Common myeloid progenitor, CD34-positive (primary cell): Measurements from ENCODE around the gene C1orf52.
"Not testable (repeated sequence)": the region's sequence is repeated elsewhere in the genome, so short reads cannot be mapped to it uniquely, and the experiment has no call there.

Experiments used
- CTCF ChIA-PET: fragments of 350-600 bp; sonication (Branson Sonifier 250); formaldehyde crosslinking; loops from one replicate; lab custom pipeline; 2021; ENCODE audit warnings: antibody characterized with exemption; lab: Charles Lee
- POLR2A ChIA-PET: fragments of 350-600 bp; sonication (Branson Sonifier 250); formaldehyde crosslinking; loops from one replicate; lab custom pipeline; 2021; ENCODE audit warnings: antibody characterized with exemption; lab: Charles Lee
- DNase-seq, 3 donors: peaks; one replicate each; pipeline versions ENCODE4 v3.0.0 to v3.0.0-alpha.2; 2013
- H3K27ac ChIP-seq, 2 experiments: 1 replicate in 1 of 2; 2 replicates in 1 of 2; pipeline ENCODE4 v1.7.0; 2013; ENCODE audit warnings: inconsistent platforms in 2 of 2, low read length in 2 of 2, mild to moderate bottlenecking in 2 of 2, low read depth in 1 of 2, moderate library complexity in 1 of 2; ENCODE audit not compliant: severe bottlenecking in 2 of 2, insufficient read depth in 1 of 2, poor library complexity in 1 of 2
- H3K27me3 ChIP-seq, 5 experiments: replicated peaks in 2 of 5; 1 replicate in 3 of 5; 2 replicates in 2 of 5; pipeline versions ENCODE4 v1.6.1 to v1.7.0; 2013; ENCODE audit warnings: low read length in 4 of 5, mild to moderate bottlenecking in 2 of 5, moderate library complexity in 2 of 5, inconsistent platforms in 1 of 5; ENCODE audit not compliant: insufficient read depth in 5 of 5, control insufficient read depth in 4 of 5
- H3K36me3 ChIP-seq, 4 experiments: 1 replicate in 2 of 4; 2 replicates in 2 of 4; pipeline versions ENCODE4 v1.6.1 to v1.7.0; 2013; ENCODE audit warnings: low read length in 3 of 4, control low read depth in 1 of 4, mild to moderate bottlenecking in 1 of 4; ENCODE audit not compliant: control insufficient read depth in 4 of 4, insufficient read depth in 4 of 4
- H3K4me1 ChIP-seq, 4 experiments: 1 replicate in 3 of 4; 2 replicates in 1 of 4; pipeline versions ENCODE4 v1.6.1 to v1.7.1; 2013; ENCODE audit warnings: low read length in 3 of 4, mild to moderate bottlenecking in 3 of 4, control low read depth in 1 of 4, inconsistent platforms in 1 of 4, moderate library complexity in 1 of 4; ENCODE audit not compliant: control insufficient read depth in 4 of 4, insufficient read depth in 4 of 4; ENCODE audit errors: control extremely low read depth in 1 of 4
- H3K4me3 ChIP-seq, 7 experiments: 1 replicate in 4 of 7; 2 replicates in 3 of 7; pipeline versions ENCODE4 v1.5.1 to v1.7.0; 2013; ENCODE audit warnings: mild to moderate bottlenecking in 7 of 7, low read length in 6 of 7, moderate library complexity in 6 of 7, inconsistent platforms in 2 of 7, low read depth in 2 of 7, control low read depth in 1 of 7; ENCODE audit not compliant: insufficient read depth in 4 of 7, control insufficient read depth in 1 of 7; ENCODE audit errors: extremely low read depth in 1 of 7
- H3K9me3 ChIP-seq, 5 experiments: 1 replicate in 4 of 5; 2 replicates in 1 of 5; pipeline versions ENCODE4 v1.6.1 to v1.7.1; 2013; ENCODE audit warnings: low read length in 4 of 5, mild to moderate bottlenecking in 2 of 5, inconsistent platforms in 1 of 5, low read depth in 1 of 5, moderate library complexity in 1 of 5; ENCODE audit not compliant: control insufficient read depth in 4 of 5, insufficient read depth in 2 of 5; ENCODE audit errors: control extremely low read depth in 1 of 5
- WGBS: methylation state at CpG from one replicate; pipeline ENCODE4 v1.1.5; 2013; ENCODE audit not compliant: insufficient coverage; 5-methylcytosine and 5-hydroxymethylcytosine counted together

The C1orf52 gene

GRCh38 chr1:85258536-85259117, 835 bp downstream of the C1orf52 start:
- CTCF ChIA-PET = interaction anchor here (1.0 to 12.8 kb wide), 15 partner anchors 9 to 317 kb away, joined by 3 to 159 read pairs (median 6); partner anchors contain the start of gene BCL10
- H3K27me3 ChIP-seq = no peaks in the 10 kb centered on the region
- peaks cover 0 to 4% (median 2%) of the 10 kb centered on the region in 5 experiments for H3K9me3 ChIP-seq
- DNase-seq = peak in 2 of 3 donors; percentile 8 to 26
- POLR2A ChIA-PET = interaction anchor here (1.2 to 1.4 kb wide), 3 partner anchors 58 to 314 kb away, joined by 3 to 9 read pairs (median 4); partner anchors contain the start of gene SYDE2
- H3K36me3 ChIP-seq = peaks cover 6 to 22% (median 13%) of the 10 kb centered on the region in 4 experiments
- WGBS = 20% methylated on average over 5 of the region's 19 CpGs
- peaks cover 8 to 18% (median 13%) of the 10 kb centered on the region in 4 experiments for H3K4me1 ChIP-seq
- peak overlapping the region; percentile 81 to 98 (median 94) for H3K4me3 ChIP-seq
- peak overlapping the region; percentile 72 to 93 for H3K27ac ChIP-seq

- peaks cover 5 to 26% (median 14%) of the 10 kb centered on the region in 4 experiments for H3K36me3 ChIP-seq
- POLR2A ChIA-PET, H3K27ac ChIP-seq, H3K27me3 ChIP-seq, DNase-seq, H3K4me3 ChIP-seq, H3K9me3 ChIP-seq: not testable (repeated sequence)
- 100% methylated on average over 3 of the region's 3 CpGs for WGBS
- peaks cover 0 to 15% (median 4%) of the 10 kb centered on the region in 4 experiments for H3K4me1 ChIP-seq
- CTCF ChIA-PET = interaction anchor here (1.1 to 3.4 kb wide), 4 partner anchors 10 to 304 kb away, joined by 3 to 14 read pairs (median 6); partner anchors contain the start of gene C1orf52
Measured at GRCh38 chr1:85249042-85249441, 10.4 kb downstream of the C1orf52 start.

DNA sequence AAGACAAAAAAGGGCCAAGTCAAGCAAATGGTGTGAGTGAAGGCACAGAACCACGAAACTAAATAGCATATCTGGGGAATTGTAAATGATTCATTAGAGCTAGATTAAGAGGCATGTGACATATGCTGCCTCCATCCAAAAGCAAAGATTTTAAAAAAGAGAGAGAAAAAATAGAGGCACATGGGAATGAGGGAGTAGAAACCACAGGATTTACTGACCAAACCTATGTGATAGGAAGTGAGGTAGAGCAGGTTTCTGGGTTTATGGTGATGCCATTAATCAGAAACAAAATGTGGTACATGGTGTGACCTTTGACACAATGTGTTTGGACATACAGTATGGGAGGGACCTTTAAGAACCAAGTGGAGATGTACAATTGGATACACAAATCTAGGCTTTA, 13.6 kb downstream of the C1orf52 start:
- CTCF ChIA-PET = interaction anchor here (1.0 to 3.8 kb wide), 4 partner anchors 9 to 302 kb away, joined by 4 to 17 read pairs (median 12); partner anchors contain the start of gene C1orf52
- H3K4me1 ChIP-seq = peaks cover 0 to 19% (median 6%) of the 10 kb centered on the region in 4 experiments

GRCh38 chr1:85245456-85245855, 14.0 kb downstream of the C1orf52 start:
- Histone ChIP-seq H3K36me3 (peaks cover 0 to under 1% (median under 1%) of the 10 kb centered on the region in 4 experiments), H3K4me3 (peak overlapping the region in 1 of 7 experiments; percentile 23), H3K27me3 (no peaks in the 10 kb centered on the region), H3K9me3 (peaks cover 0 to 6% (median 0%) of the 10 kb centered on the region in 5 experiments), H3K4me1 (peaks cover 0 to 22% (median 8%) of the 10 kb centered on the region in 4 experiments), H3K27ac (no peak overlapping the region)
- 100% methylated on average over 1 of the region's 1 CpG for WGBS
- no peak for DNase-seq
- CTCF ChIA-PET = interaction anchor here (1.0 to 3.8 kb wide), 4 partner anchors 9 to 302 kb away, joined by 4 to 17 read pairs (median 12); partner anchors contain the start of gene C1orf52
- POLR2A ChIA-PET = no interaction called here

More for the DNA sequence above, 13.6 kb downstream of the C1orf52 start:
- WGBS = 100% methylated on average over 1 of the region's 1 CpG
- H3K36me3 ChIP-seq = peaks cover 1 to 5% (median 3%) of the 10 kb centered on the region in 4 experiments
- H3K27me3 ChIP-seq = no peaks in the 10 kb centered on the region
- H3K9me3 ChIP-seq = peaks cover 0 to 6% (median 0%) of the 10 kb centered on the region in 5 experiments
- POLR2A ChIA-PET = no interaction called here
- DNase-seq = no peak
- no peak overlapping the region for H3K27ac ChIP-seq
- no peak overlapping the region for H3K4me3 ChIP-seq

DNA sequence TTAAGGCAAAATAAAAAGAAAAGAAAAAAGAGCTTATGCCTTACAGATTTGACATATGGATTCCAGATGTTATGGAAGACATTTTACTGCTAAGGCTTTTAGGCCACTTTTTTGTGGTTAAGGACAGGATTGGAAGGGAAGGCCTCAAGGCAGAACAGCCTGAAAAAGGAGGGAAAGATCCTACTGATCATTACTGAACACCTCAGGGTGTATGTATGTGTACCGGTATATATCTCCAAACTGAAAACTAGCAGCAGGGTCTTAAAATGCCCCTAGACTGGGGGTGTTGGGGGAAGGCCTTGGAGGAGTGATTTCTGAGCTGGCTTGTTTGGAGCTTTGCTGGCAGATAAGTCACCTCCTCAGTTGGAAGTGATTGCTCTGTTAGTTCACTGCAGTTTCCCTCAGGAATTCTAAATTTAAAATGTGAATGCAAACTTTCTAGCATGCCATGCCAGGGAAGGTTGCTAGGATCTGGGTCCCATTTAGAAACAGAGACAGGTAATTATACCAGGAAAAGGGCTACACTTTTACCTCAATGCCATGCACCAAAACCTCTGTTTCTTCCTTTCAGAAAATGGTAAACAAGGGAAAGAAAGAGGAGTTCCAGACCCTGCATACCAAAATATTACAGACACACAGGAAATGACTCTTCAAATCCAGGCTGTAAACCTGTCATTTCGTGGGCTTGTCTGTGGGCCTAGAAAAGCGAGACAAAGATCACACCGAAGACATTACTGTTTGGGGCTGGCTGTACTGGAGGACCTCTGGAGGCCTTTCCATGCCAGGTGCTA, 15.0 kb downstream of the C1orf52 start:
- WGBS = 33% methylated on average over 4 of the region's 4 CpGs
- ChIA-PET CTCF (interaction anchor here (1.0 to 3.8 kb wide), 7 partner anchors 9 to 301 kb away, joined by 3 to 17 read pairs (median 4); partner anchors contain the start of gene C1orf52), POLR2A (interaction anchor here (0.6 kb wide), 2 partner anchors 137 to 244 kb away, joined by 3 read pairs; no protein-coding TSS in a partner anchor)
- peaks cover 0 to 6% (median 0%) of the 10 kb centered on the region in 5 experiments for H3K9me3 ChIP-seq
- no peaks in the 10 kb centered on the region for H3K36me3 ChIP-seq
- no peaks in the 10 kb centered on the region for H3K27me3 ChIP-seq
- no peak overlapping the region for H3K4me3 ChIP-seq
- DNase-seq = peak in 2 of 3 donors; percentile 26 to 43
- peaks cover 0 to 22% (median 8%) of the 10 kb centered on the region in 4 experiments for H3K4me1 ChIP-seq
- H3K27ac ChIP-seq = no peak overlapping the region

DNA sequence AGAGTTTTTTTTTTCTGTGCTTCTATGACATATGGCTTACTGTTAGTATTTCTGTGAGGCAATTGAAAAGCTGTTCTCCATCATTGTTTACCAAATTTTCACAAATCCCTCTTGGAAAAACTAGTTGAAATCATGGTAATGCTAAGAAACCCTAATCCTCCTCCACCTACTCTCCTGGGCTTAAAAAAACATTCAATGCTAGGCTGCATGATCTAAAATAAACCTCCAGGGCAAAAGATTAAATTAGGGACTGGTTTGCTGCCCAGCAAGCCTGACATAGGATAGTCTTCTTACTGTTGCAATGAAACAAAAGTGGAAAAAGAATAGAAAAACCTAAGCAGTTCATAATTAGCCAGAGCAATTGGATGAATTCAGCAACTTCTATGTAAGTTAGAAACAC, 16.1 kb downstream of the C1orf52 start:
- no peaks in the 10 kb centered on the region for H3K27me3 ChIP-seq
- CTCF ChIA-PET = interaction anchor here (1.3 to 3.8 kb wide), 3 partner anchors 8 to 13 kb away, joined by 4 to 17 read pairs (median 4); no protein-coding TSS in a partner anchor
- POLR2A ChIA-PET = no interaction called here
- no peak overlapping the region for H3K27ac ChIP-seq
- H3K36me3 ChIP-seq = no peaks in the 10 kb centered on the region
- H3K4me1 ChIP-seq = peaks cover 0 to 22% (median 8%) of the 10 kb centered on the region in 4 experiments
- no peak overlapping the region for H3K4me3 ChIP-seq
- DNase-seq = no peak
- H3K9me3 ChIP-seq = no peaks in the 10 kb centered on the region
